ENCODE results near the gene CFAP410.

The CFAP410 gene

GRCh38 chr21:44279354-44280260 is 59.6 kb downstream of the CFAP410 start:
- DNase-seq, result no peak

All from 8988T (cell line).